Measurements from ENCODE around the gene GNG8.

- TF ChIP-seq, protein P1, sequence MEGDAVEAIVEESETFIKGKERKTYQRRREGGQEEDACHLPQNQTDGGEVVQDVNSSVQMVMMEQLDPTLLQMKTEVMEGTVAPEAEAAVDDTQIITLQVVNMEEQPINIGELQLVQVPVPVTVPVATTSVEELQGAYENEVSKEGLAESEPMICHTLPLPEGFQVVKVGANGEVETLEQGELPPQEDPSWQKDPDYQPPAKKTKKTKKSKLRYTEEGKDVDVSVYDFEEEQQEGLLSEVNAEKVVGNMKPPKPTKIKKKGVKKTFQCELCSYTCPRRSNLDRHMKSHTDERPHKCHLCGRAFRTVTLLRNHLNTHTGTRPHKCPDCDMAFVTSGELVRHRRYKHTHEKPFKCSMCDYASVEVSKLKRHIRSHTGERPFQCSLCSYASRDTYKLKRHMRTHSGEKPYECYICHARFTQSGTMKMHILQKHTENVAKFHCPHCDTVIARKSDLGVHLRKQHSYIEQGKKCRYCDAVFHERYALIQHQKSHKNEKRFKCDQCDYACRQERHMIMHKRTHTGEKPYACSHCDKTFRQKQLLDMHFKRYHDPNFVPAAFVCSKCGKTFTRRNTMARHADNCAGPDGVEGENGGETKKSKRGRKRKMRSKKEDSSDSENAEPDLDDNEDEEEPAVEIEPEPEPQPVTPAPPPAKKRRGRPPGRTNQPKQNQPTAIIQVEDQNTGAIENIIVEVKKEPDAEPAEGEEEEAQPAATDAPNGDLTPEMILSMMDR (IDR thresholded peaks at IDR 0.05) = no peak
- TF ChIP-seq POLR2A (IDR thresholded peaks at IDR 0.05) = no peak
These were observed 24.9 kb downstream of the GNG8 start for GRCh38 chr19:46610851-46611770.
